Transverse colon (tissue), 4 donors: ENCODE results near the gene HRK.

Experiments
- EP300 ChIP-seq: sonication (generic); formaldehyde crosslinking; IDR thresholded peaks from one replicate; pipeline ENCODE4 v1.6.1; 2017; ENCODE audit warnings: antibody characterized with exemption, low read depth
- POLR2A ChIP-seq: fragments of 450-650 bp; IDR thresholded peaks from one replicate; pipeline ENCODE4 v1.6.1; 2016; ENCODE audit warnings: antibody characterized with exemption, mild to moderate bottlenecking, moderate library complexity
- POLR2AphosphoS5 ChIP-seq, 3 donors: sonication (generic); formaldehyde crosslinking; IDR thresholded peaks; one replicate each; pipeline ENCODE4 v1.6.1; 2016; ENCODE audit warnings: antibody characterized with exemption in 3 of 3
- TF ChIP-seq, protein P1 (sequence below), 5 experiments: fragments of 200-600 bp in 3 of 5; fragments of 450-650 bp in 2 of 5; sonication (generic) in 3 of 5; IDR thresholded peaks; 1 replicate in 2 of 5; 2 replicates in 3 of 5; pipeline ENCODE4 v1.5.1; 2016 to 2017; ENCODE audit warnings: antibody characterized with exemption in 5 of 5, inconsistent platforms in 3 of 5, mild to moderate bottlenecking in 2 of 5, moderate library complexity in 1 of 5

- no peak for TF ChIP-seq EP300
- TF ChIP-seq, protein P1, sequence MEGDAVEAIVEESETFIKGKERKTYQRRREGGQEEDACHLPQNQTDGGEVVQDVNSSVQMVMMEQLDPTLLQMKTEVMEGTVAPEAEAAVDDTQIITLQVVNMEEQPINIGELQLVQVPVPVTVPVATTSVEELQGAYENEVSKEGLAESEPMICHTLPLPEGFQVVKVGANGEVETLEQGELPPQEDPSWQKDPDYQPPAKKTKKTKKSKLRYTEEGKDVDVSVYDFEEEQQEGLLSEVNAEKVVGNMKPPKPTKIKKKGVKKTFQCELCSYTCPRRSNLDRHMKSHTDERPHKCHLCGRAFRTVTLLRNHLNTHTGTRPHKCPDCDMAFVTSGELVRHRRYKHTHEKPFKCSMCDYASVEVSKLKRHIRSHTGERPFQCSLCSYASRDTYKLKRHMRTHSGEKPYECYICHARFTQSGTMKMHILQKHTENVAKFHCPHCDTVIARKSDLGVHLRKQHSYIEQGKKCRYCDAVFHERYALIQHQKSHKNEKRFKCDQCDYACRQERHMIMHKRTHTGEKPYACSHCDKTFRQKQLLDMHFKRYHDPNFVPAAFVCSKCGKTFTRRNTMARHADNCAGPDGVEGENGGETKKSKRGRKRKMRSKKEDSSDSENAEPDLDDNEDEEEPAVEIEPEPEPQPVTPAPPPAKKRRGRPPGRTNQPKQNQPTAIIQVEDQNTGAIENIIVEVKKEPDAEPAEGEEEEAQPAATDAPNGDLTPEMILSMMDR (IDR thresholded peaks at IDR 0.05) = no peak
- TF ChIP-seq POLR2AphosphoS5 (IDR thresholded peaks at IDR 0.05) = no peak
- no peak for TF ChIP-seq POLR2A
Observed at GRCh38 chr12:116906285-116906684, 25.0 kb upstream of the HRK start.
